D341Med (cell line): ENCODE measurements around the gene FAM20B.

ENCODE experiments used
- DNase-seq: peaks from one replicate; pipeline ENCODE4 v3.0.0; 2012; ENCODE audit warnings: low spot score

Gene FAM20B

GRCh38 chr1:179092896-179093461 is 67.3 kb downstream of the FAM20B start:
- no peak for DNase-seq

- DNase-seq: no peak
Measured at GRCh38 chr1:179094818-179095217, 69.1 kb downstream of the FAM20B start.

GRCh38 chr1:179095377-179095776 is 69.7 kb downstream of the FAM20B start:
- DNase-seq: peak; percentile 69

GRCh38 chr1:179095924-179096323 is 70.2 kb downstream of the FAM20B start:
- no peak for DNase-seq

GRCh38 chr1:179099891-179100290 is 74.2 kb downstream of the FAM20B start:
- no peak for DNase-seq

GRCh38 chr1:179101566-179101965 is 75.9 kb downstream of the FAM20B start:
- no peak for DNase-seq

- DNase-seq: no peak
Measured at GRCh38 chr1:179103999-179104398, 78.3 kb downstream of the FAM20B start.

GRCh38 chr1:179104611-179105250 is 79.0 kb downstream of the FAM20B start:
- peak; percentile 19 for DNase-seq

GRCh38 chr1:179105393-179105792 is 79.7 kb downstream of the FAM20B start:
- DNase-seq: peak; percentile 83

GRCh38 chr1:179107706-179108629 is 82.3 kb downstream of the FAM20B start:
- DNase-seq: peak; percentile 18

- DNase-seq: no peak
Measured at GRCh38 chr1:179108644-179109043, 83.0 kb downstream of the FAM20B start.

- DNase-seq: no peak
Measured at GRCh38 chr1:179115181-179115580, 89.5 kb downstream of the FAM20B start.

- no peak for DNase-seq
Measured at GRCh38 chr1:179119513-179119912, 93.8 kb downstream of the FAM20B start.

GRCh38 chr1:179120736-179121135 is 95.0 kb downstream of the FAM20B start:
- DNase-seq: no peak

GRCh38 chr1:179121159-179121938 is 95.7 kb downstream of the FAM20B start:
- peak; percentile 58 for DNase-seq

- DNase-seq: no peak
Measured at GRCh38 chr1:179124873-179125272, 99.2 kb downstream of the FAM20B start.
